Neural cell (in vitro differentiated cells): ENCODE measurements around the gene THBS2. TPM values are rescaled to one million over a fixed set of nuclear protein-coding genes. Genes with fewer than 3 reads are reported as not detected.

Experiments used
- H2AFZ ChIP-seq: fragments of 200-600, 300-800 bp; sonication (generic), shearing (Covaris generic); 2 replicates; pipeline ENCODE4 v1.6.0; 2014; ENCODE audit warnings: low read depth, mild to moderate bottlenecking, antibody characterized with exemption, low read length, moderate library complexity
- H3F3A ChIP-seq: fragments of 200-600 bp; shearing (Covaris generic); 2 replicates; pipeline ENCODE4 v1.6.1; 2016; ENCODE audit warnings: mild to moderate bottlenecking, moderate library complexity, mixed read lengths, antibody characterized with exemption, low read length; ENCODE audit not compliant: insufficient read depth, poor library complexity, severe bottlenecking
- H3K27ac ChIP-seq: fragments of 200-600, 300-800 bp; sonication (generic), shearing (Covaris generic); 2 replicates; pipeline ENCODE4 v1.5.1; 2014; ENCODE audit warnings: mild to moderate bottlenecking, low read length, moderate library complexity
- H3K27me3 ChIP-seq: fragments of 300-800, 200-600 bp; sonication (generic), shearing (Covaris generic); 2 replicates; pipeline ENCODE4 v1.6.0; 2014; ENCODE audit warnings: mild to moderate bottlenecking, low read depth, low read length, moderate library complexity; ENCODE audit not compliant: insufficient read depth
- H3K36me3 ChIP-seq: fragments of 300-800, 200-600 bp; sonication (generic), shearing (Covaris generic); 2 replicates; pipeline ENCODE4 v1.5.1; 2014; ENCODE audit warnings: mild to moderate bottlenecking, antibody characterized with exemption, low read length, moderate library complexity; ENCODE audit not compliant: insufficient read depth
- H3K4me2 ChIP-seq: fragments of 300-800, 200-600 bp; sonication (generic), shearing (Covaris generic); 2 replicates; pipeline ENCODE4 v1.6.0; 2014; ENCODE audit warnings: mild to moderate bottlenecking, low read length
- H3K4me3 ChIP-seq: fragments of 300-800, 200-600 bp; sonication (generic), shearing (Covaris generic); 2 replicates; pipeline ENCODE4 v1.5.1; 2014; ENCODE audit warnings: mild to moderate bottlenecking, low read length, moderate library complexity
- H3K79me2 ChIP-seq: fragments of 200-600 bp; shearing (Covaris generic); replicated peaks from 2 replicates; pipeline ENCODE4 v1.6.0; 2014; ENCODE audit warnings: mild to moderate bottlenecking, low read length, moderate library complexity; ENCODE audit not compliant: insufficient read depth
- H3K9ac ChIP-seq: fragments of 300-800, 200-600 bp; sonication (generic), shearing (Covaris generic); 2 replicates; pipeline ENCODE4 v1.6.1; 2016; ENCODE audit warnings: mild to moderate bottlenecking, low read length, mixed read lengths
- H3K9me2 ChIP-seq: fragments of 200-600 bp; shearing (Covaris generic); 2 replicates; pipeline ENCODE4 v1.6.1; 2016; ENCODE audit warnings: mild to moderate bottlenecking, low read length, mixed read lengths; ENCODE audit not compliant: insufficient read depth
- H3K9me3 ChIP-seq: fragments of 200-600, 300-800 bp; sonication (generic), shearing (Covaris generic); 2 replicates; pipeline ENCODE4 v1.6.1; 2016; ENCODE audit warnings: mild to moderate bottlenecking, mixed run types, low read length, moderate library complexity, mixed read lengths
- H4K20me1 ChIP-seq: fragments of 200-600 bp; shearing (Covaris generic); 2 replicates; pipeline ENCODE4 v1.6.1; 2016; ENCODE audit warnings: mild to moderate bottlenecking, mixed run types; ENCODE audit not compliant: insufficient read depth
- EP300 ChIP-seq: fragments of 450-650 bp; conservative IDR thresholded peaks from 2 replicates; pipeline ENCODE4 v1.6.1; 2014; ENCODE audit warnings: antibody characterized with exemption, mild to moderate bottlenecking, moderate library complexity; ENCODE audit not compliant: poor library complexity, severe bottlenecking
- EZH2 ChIP-seq: fragments of 200-600, 300-800 bp; shearing (Covaris generic), sonication (generic); IDR thresholded peaks from 2 replicates; pipeline ENCODE4 v1.6.1; 2014; ENCODE audit warnings: antibody characterized with exemption, low read length, borderline replicate concordance, mild to moderate bottlenecking; ENCODE audit not compliant: insufficient read depth, poor library complexity, severe bottlenecking
- MXI1 ChIP-seq: fragments of 450-650 bp; conservative IDR thresholded peaks from 2 replicates; pipeline ENCODE4 v1.6.1; 2014; ENCODE audit warnings: antibody characterized with exemption, mild to moderate bottlenecking; ENCODE audit not compliant: poor library complexity, severe bottlenecking
- POLR2AphosphoS5 ChIP-seq: IDR thresholded peaks from 2 replicates; pipeline ENCODE4 v1.6.1; 2012
- RAD21 ChIP-seq: fragments of 450-650 bp; conservative IDR thresholded peaks from 2 replicates; pipeline ENCODE4 v1.6.1; 2014; ENCODE audit warnings: antibody characterized with exemption, mild to moderate bottlenecking, moderate library complexity
- SMC3 ChIP-seq: fragments of 450-650 bp; conservative IDR thresholded peaks from 2 replicates; pipeline ENCODE4 v1.6.1; 2014; ENCODE audit warnings: antibody characterized with exemption, mild to moderate bottlenecking, moderate library complexity; ENCODE audit not compliant: poor library complexity
- TAF1 ChIP-seq: IDR thresholded peaks from 2 replicates; pipeline ENCODE4 v1.6.1; 2012; ENCODE audit warnings: low read depth
- polyA plus RNA-seq: library from polyadenylated mRNA; depleted of rRNA; stranded (reverse); fragments of >200 nt; gene quantifications from 2 replicates; pipeline ENCODE4 v1.2.3, GENCODE V29; 2014
- TF ChIP-seq, protein P1 (sequence below): IDR thresholded peaks from 2 replicates; pipeline ENCODE4 v1.6.1; 2012; ENCODE audit warnings: borderline replicate concordance
- TF ChIP-seq, protein P2 (sequence below): fragments of 450-650 bp; IDR thresholded peaks from 2 replicates; pipeline ENCODE4 v1.5.1; 2014; ENCODE audit warnings: antibody characterized with exemption, mild to moderate bottlenecking, moderate library complexity; ENCODE audit not compliant: poor library complexity, severe bottlenecking

Gene THBS2
- polyA plus RNA-seq, 1 donor from 2014 or later, result 0.88 TPM

GRCh38 chr6:169282043-169282442 lies 28.4 kb upstream of the THBS2 start:
- Histone ChIP-seq H3K4me2 (no peak overlapping the region), H3K79me2 (no peaks in the 10 kb centered on the region), H3K36me3 (no peaks in the 10 kb centered on the region), H3K9me2 (no peaks in the 10 kb centered on the region), H4K20me1 (no peaks in the 10 kb centered on the region), H3K27me3 (no peaks in the 10 kb centered on the region), H3K27ac (no peak overlapping the region), H3K4me3 (no peak overlapping the region), H2AFZ (no peak overlapping the region), H3F3A (no peaks in the 10 kb centered on the region), H3K9ac (no peak overlapping the region), H3K9me3 (no peaks in the 10 kb centered on the region)
- no peak for TF ChIP-seq SMC3
- TF ChIP-seq, protein P1, sequence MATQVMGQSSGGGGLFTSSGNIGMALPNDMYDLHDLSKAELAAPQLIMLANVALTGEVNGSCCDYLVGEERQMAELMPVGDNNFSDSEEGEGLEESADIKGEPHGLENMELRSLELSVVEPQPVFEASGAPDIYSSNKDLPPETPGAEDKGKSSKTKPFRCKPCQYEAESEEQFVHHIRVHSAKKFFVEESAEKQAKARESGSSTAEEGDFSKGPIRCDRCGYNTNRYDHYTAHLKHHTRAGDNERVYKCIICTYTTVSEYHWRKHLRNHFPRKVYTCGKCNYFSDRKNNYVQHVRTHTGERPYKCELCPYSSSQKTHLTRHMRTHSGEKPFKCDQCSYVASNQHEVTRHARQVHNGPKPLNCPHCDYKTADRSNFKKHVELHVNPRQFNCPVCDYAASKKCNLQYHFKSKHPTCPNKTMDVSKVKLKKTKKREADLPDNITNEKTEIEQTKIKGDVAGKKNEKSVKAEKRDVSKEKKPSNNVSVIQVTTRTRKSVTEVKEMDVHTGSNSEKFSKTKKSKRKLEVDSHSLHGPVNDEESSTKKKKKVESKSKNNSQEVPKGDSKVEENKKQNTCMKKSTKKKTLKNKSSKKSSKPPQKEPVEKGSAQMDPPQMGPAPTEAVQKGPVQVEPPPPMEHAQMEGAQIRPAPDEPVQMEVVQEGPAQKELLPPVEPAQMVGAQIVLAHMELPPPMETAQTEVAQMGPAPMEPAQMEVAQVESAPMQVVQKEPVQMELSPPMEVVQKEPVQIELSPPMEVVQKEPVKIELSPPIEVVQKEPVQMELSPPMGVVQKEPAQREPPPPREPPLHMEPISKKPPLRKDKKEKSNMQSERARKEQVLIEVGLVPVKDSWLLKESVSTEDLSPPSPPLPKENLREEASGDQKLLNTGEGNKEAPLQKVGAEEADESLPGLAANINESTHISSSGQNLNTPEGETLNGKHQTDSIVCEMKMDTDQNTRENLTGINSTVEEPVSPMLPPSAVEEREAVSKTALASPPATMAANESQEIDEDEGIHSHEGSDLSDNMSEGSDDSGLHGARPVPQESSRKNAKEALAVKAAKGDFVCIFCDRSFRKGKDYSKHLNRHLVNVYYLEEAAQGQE, result no peak
- TF ChIP-seq MXI1, result no peak
- no peak for TF ChIP-seq TAF1
- no peak for TF ChIP-seq EZH2
- TF ChIP-seq, protein P2, sequence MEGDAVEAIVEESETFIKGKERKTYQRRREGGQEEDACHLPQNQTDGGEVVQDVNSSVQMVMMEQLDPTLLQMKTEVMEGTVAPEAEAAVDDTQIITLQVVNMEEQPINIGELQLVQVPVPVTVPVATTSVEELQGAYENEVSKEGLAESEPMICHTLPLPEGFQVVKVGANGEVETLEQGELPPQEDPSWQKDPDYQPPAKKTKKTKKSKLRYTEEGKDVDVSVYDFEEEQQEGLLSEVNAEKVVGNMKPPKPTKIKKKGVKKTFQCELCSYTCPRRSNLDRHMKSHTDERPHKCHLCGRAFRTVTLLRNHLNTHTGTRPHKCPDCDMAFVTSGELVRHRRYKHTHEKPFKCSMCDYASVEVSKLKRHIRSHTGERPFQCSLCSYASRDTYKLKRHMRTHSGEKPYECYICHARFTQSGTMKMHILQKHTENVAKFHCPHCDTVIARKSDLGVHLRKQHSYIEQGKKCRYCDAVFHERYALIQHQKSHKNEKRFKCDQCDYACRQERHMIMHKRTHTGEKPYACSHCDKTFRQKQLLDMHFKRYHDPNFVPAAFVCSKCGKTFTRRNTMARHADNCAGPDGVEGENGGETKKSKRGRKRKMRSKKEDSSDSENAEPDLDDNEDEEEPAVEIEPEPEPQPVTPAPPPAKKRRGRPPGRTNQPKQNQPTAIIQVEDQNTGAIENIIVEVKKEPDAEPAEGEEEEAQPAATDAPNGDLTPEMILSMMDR, result no peak
- TF ChIP-seq RAD21, result no peak
- TF ChIP-seq POLR2AphosphoS5, result no peak
- no peak for TF ChIP-seq EP300

GRCh38 chr6:169277619-169278018 lies 24.0 kb upstream of the THBS2 start:
- H3K27ac ChIP-seq, result no peak overlapping the region
- no peaks in the 10 kb centered on the region for H4K20me1 ChIP-seq
- H3K9me3 ChIP-seq, result no peaks in the 10 kb centered on the region
- no peak overlapping the region for H2AFZ ChIP-seq
- no peaks in the 10 kb centered on the region for H3K27me3 ChIP-seq
- H3K9me2 ChIP-seq, result no peaks in the 10 kb centered on the region
- H3K4me2 ChIP-seq, result no peak overlapping the region
- no peaks in the 10 kb centered on the region for H3F3A ChIP-seq
- H3K4me3 ChIP-seq, result no peak overlapping the region
- TF ChIP-seq POLR2AphosphoS5 (no peak), RAD21 (no peak), MXI1 (no peak), TAF1 (no peak), EZH2 (no peak), SMC3 (no peak), EP300 (no peak)
- TF ChIP-seq, protein P2, result no peak
- TF ChIP-seq, protein P1, result no peak
- no peaks in the 10 kb centered on the region for H3K36me3 ChIP-seq
- H3K9ac ChIP-seq, result no peak overlapping the region
- no peaks in the 10 kb centered on the region for H3K79me2 ChIP-seq
